Psoas muscle (tissue), 8 donors: Measurements from ENCODE around the gene ARL1. TPM values are rescaled to one million over a fixed set of nuclear protein-coding genes. Genes with fewer than 3 reads are reported as not detected.
"Not testable (repeated sequence)": the region's sequence is repeated elsewhere in the genome, so short reads cannot be mapped to it uniquely, and the experiment has no call there.

Experiments
- ATAC-seq, 4 donors: fragments of 200-7000 bp; cut with Tn5 transposase; one replicate each; pipeline ENCODE4 v1.9.1; 2020; ENCODE audit warnings: moderate library complexity in 3 of 4, mild to moderate bottlenecking in 2 of 4
- DNase-seq, 2 donors: peaks; one replicate each; pipeline ENCODE4 v3.0.0-alpha.2; 2020
- H3K27ac ChIP-seq: fragments of 200-600 bp; one replicate; pipeline ENCODE4 v1.8.0; 2022
- H3K27me3 ChIP-seq, 3 donors: fragments of 200-600 bp in 1 of 3; one replicate each; pipeline versions ENCODE4 v1.6.1 to v1.8.0; 2013 to 2022; ENCODE audit warnings: low read length in 2 of 3, mild to moderate bottlenecking in 2 of 3, moderate library complexity in 1 of 3; ENCODE audit not compliant: insufficient read depth in 3 of 3
- H3K36me3 ChIP-seq, 2 donors: fragments of 200-600 bp in 1 of 2; one replicate each; pipeline versions ENCODE4 v1.6.1 to v1.8.0; 2013 to 2022; ENCODE audit warnings: low read depth in 1 of 2, mild to moderate bottlenecking in 1 of 2, moderate library complexity in 1 of 2; ENCODE audit not compliant: insufficient read depth in 1 of 2
- H3K4me1 ChIP-seq: fragments of 200-600 bp; one replicate; pipeline ENCODE4 v1.8.0; 2022
- H3K4me3 ChIP-seq: fragments of 200-600 bp; one replicate; pipeline ENCODE4 v1.8.0; 2022; ENCODE audit warnings: mild to moderate bottlenecking
- H3K9me3 ChIP-seq: fragments of 200-600 bp; one replicate; pipeline ENCODE4 v1.8.0; 2022
- CTCF ChIP-seq: fragments of 200-600 bp; IDR thresholded peaks from one replicate; pipeline ENCODE4 v1.8.0; 2022; ENCODE audit warnings: antibody characterized with exemption
- WGBS, 3 donors: extraction: QIAGEN DNeasy Blood & Tissue Kit; methylation state at CpG; one replicate each; pipeline versions ENCODE4 v1.1.6 to v1.1.7; 2013; 5-methylcytosine and 5-hydroxymethylcytosine counted together
- intact Hi-C, 2 donors: fragments of 100-400 bp; cut with DNase I; formaldehyde crosslinking; loops; one replicate each; pipeline versions ENCODE4 v1.11.0 to v1.14.2; 2022
- polyA plus RNA-seq, 3 donors: library from polyadenylated mRNA; stranded (reverse); fragments of 200-250 nt; gene quantifications; one replicate each; pipeline ENCODE4 v1.2.3, GENCODE V29; 2013
- total RNA-seq, 4 donors: library from RNA; stranded (reverse); fragmentation: NEBNext Ultra II Directional in 2 of 4; extraction: Animal tissue kit (Norgen Biotek cat#: 25700) in 2 of 4; gene quantifications; one replicate each; pipeline versions ENCODE4 v1.2.1 to v1.2.4, GENCODE V29; 2021 to 2023
- donor health status: healthy with polysubstance abuse.
- donor health status: DM: no; HTN: no; CAD: no; lungs with moderate emphysema.
- donor health status: Bipolar disorder and iron deficiency.
- donor health status: healthy.
- donor health status: DM: yes; HTN: yes; CAD: no.
- donor health status: DM: no; HTN: no; CAD: no.
- donor health status: DM: no; HTN: no; CAD: no.
- donor health status: DM: yes; HTN: yes; CAD: no.

The ARL1 gene
- total and polyA plus RNA-seq, 7 donors, result 41.2 to 73.1 (median 56.4) TPM

GRCh38 chr12:101414533-101415119 lies 7.1 kb upstream of the ARL1 start:
- Histone ChIP-seq H3K27ac (no peak overlapping the region), H3K36me3 (no peaks in the 10 kb centered on the region), H3K27me3 (no peaks in the 10 kb centered on the region), H3K4me1 (no peaks in the 10 kb centered on the region), H3K9me3 (no peaks in the 10 kb centered on the region), H3K4me3 (no peak overlapping the region)
- intact Hi-C loops, result loop anchor here in 1 of 2 donors (5.0 to 10.0 kb wide), 2 partner anchors 358 to 420 kb away; partner anchors contain the start of gene GNPTAB
- ATAC-seq (peak in 3 of 4 donors; percentile 48 to 83 (median 59)), DNase-seq (no peak)
- 0 to 2% (median 2%) methylated on average over 2 of the region's 2 CpGs for whole genome bisulfite sequencing, 3 donors
- peak; percentile 63 for TF ChIP-seq CTCF

- WGBS, 3 donors, result 70 to 81% (median 77%) methylated on average over 8 of the region's 8 CpGs
- intact Hi-C loops, result loop anchor here in 1 of 2 donors (5.0 to 10.0 kb wide), 2 partner anchors 362 to 425 kb away; partner anchors contain the start of gene GNPTAB
- not testable (repeated sequence) for H3K36me3 ChIP-seq, ATAC-seq, H3K4me3 ChIP-seq, H3K27me3 ChIP-seq, H3K9me3 ChIP-seq, H3K27ac ChIP-seq, DNase-seq
- peaks cover 22% of the 10 kb centered on the region for H3K4me1 ChIP-seq
These were observed 2.6 kb upstream of the ARL1 start for GRCh38 chr12:101410169-101410568.

- 0% methylated on average over 18 of the region's 18 CpGs for WGBS, 3 donors
- peak in 1 of 2 donors; percentile 64 for DNase-seq
- H3K27ac ChIP-seq, result peak overlapping the region; percentile 90
- no peak for TF ChIP-seq CTCF
- intact Hi-C loops, result loop anchor here in 1 of 2 donors (10.0 kb wide), 2 partner anchors 208 to 288 kb away; partner anchors contain the start of gene CHPT1
- H3K27me3 ChIP-seq, result no peaks in the 10 kb centered on the region
- H3K36me3 ChIP-seq, result peaks cover 0 to 14% of the 10 kb centered on the region in 2 donors
- H3K9me3 ChIP-seq, result no peaks in the 10 kb centered on the region
- peaks cover 22% of the 10 kb centered on the region for H3K4me1 ChIP-seq
- peak overlapping the region; percentile 89 for H3K4me3 ChIP-seq
- peak; percentile 18 to 58 (median 40) for ATAC-seq
These were observed 530 bp downstream of the ARL1 start for GRCh38 chr12:101407049-101407435.

GRCh38 chr12:101391181-101391580 lies 16.4 kb downstream of the ARL1 start:
- intact Hi-C loops, DNase-seq, ATAC-seq, H3K27ac ChIP-seq, H3K27me3 ChIP-seq, H3K4me3 ChIP-seq, H3K4me1 ChIP-seq, H3K9me3 ChIP-seq: not testable (repeated sequence)
- H3K36me3 ChIP-seq, result peaks cover 17 to 65% of the 10 kb centered on the region in 2 donors
- 63 to 78% (median 77%) methylated on average over 3 of the region's 3 CpGs for WGBS, 3 donors

GRCh38 chr12:101379149-101379548 lies 28.4 kb downstream of the ARL1 start:
- peaks cover 3 to 98% of the 10 kb centered on the region in 2 donors for H3K36me3 ChIP-seq
- H3K27ac ChIP-seq, result no peak overlapping the region
- no peaks in the 10 kb centered on the region for H3K4me1 ChIP-seq
- no peak overlapping the region for H3K4me3 ChIP-seq
- TF ChIP-seq CTCF, result no peak
- no peak for ATAC-seq
- no peak for DNase-seq
- intact Hi-C loops, result no loop called here
- H3K27me3 ChIP-seq, result no peaks in the 10 kb centered on the region
- H3K9me3 ChIP-seq, result no peaks in the 10 kb centered on the region
